Mesenchymal stem cell (in vitro differentiated cells and primary cell): ENCODE measurements around the gene STK40.

Experiments
- DNase-seq: peaks from one replicate; pipeline ENCODE4 v3.0.0-alpha.2; 2013
- H2AFZ ChIP-seq: one replicate; pipeline ENCODE4 v1.6.1; 2013; ENCODE audit warnings: low read depth, mild to moderate bottlenecking, control low read depth, inconsistent platforms, low read length, moderate library complexity
- H2AK5ac ChIP-seq: 2 replicates; pipeline ENCODE4 v1.6.1; 2013; ENCODE audit warnings: low read length, moderate library complexity, mild to moderate bottlenecking, inconsistent platforms; ENCODE audit not compliant: severe bottlenecking
- H2BK120ac ChIP-seq: one replicate; pipeline ENCODE4 v1.6.1; 2013; ENCODE audit warnings: low read depth, mild to moderate bottlenecking, inconsistent platforms, low read length, moderate library complexity
- H2BK12ac ChIP-seq, 2 experiments: one replicate each; pipeline ENCODE4 v1.6.1; 2013; ENCODE audit warnings: inconsistent platforms in 2 of 2, low read length in 2 of 2, mild to moderate bottlenecking in 2 of 2, moderate library complexity in 2 of 2, control low read depth in 1 of 2
- H2BK15ac ChIP-seq: one replicate; pipeline ENCODE4 v1.6.1; 2013; ENCODE audit warnings: mild to moderate bottlenecking, low read depth, inconsistent platforms; ENCODE audit not compliant: poor library complexity, severe bottlenecking
- H2BK5ac ChIP-seq: 2 replicates; pipeline ENCODE4 v1.6.1; 2013; ENCODE audit warnings: low read depth, mild to moderate bottlenecking, low read length, control low read depth, inconsistent platforms; ENCODE audit not compliant: poor library complexity, severe bottlenecking
- H3K14ac ChIP-seq, 2 experiments: one replicate each; pipeline ENCODE4 v1.6.1; 2013; ENCODE audit warnings: inconsistent platforms in 2 of 2, low read length in 2 of 2, control low read depth in 1 of 2, mild to moderate bottlenecking in 1 of 2, moderate library complexity in 1 of 2
- H3K18ac ChIP-seq, 2 experiments: one replicate each; pipeline ENCODE4 v1.6.1; 2013; ENCODE audit warnings: inconsistent platforms in 2 of 2, low read length in 2 of 2, control low read depth in 1 of 2, low read depth in 1 of 2, mild to moderate bottlenecking in 1 of 2
- H3K23ac ChIP-seq, 2 experiments: one replicate each; pipeline ENCODE4 v1.6.1; 2013; ENCODE audit warnings: inconsistent platforms in 2 of 2, low read length in 2 of 2, mild to moderate bottlenecking in 2 of 2, moderate library complexity in 2 of 2, control low read depth in 1 of 2
- H3K27ac ChIP-seq: 2 replicates; pipeline ENCODE4 v1.5.1; 2013; ENCODE audit warnings: mild to moderate bottlenecking, moderate library complexity, low read length, control low read depth, inconsistent platforms; ENCODE audit not compliant: poor library complexity, severe bottlenecking
- H3K27me3 ChIP-seq, 2 experiments: 2 replicates each; pipeline versions ENCODE4 v1.6.1 to v1.7.0; 2013; ENCODE audit warnings: low read length in 2 of 2, mild to moderate bottlenecking in 2 of 2, moderate library complexity in 2 of 2, control low read depth in 1 of 2, inconsistent platforms in 1 of 2; ENCODE audit not compliant: control insufficient read depth in 1 of 2, insufficient read depth in 1 of 2
- H3K36me3 ChIP-seq, 2 experiments: 2 replicates each; pipeline versions ENCODE4 v1.6.1 to v1.7.0; 2013; ENCODE audit warnings: low read length in 2 of 2, control low read depth in 1 of 2, inconsistent platforms in 1 of 2, low read depth in 1 of 2, mild to moderate bottlenecking in 1 of 2; ENCODE audit not compliant: insufficient read depth in 2 of 2, control insufficient read depth in 1 of 2
- H3K4ac ChIP-seq, 2 experiments: one replicate each; pipeline ENCODE4 v1.6.1; 2013; ENCODE audit warnings: inconsistent platforms in 2 of 2, low read length in 2 of 2, mild to moderate bottlenecking in 2 of 2, moderate library complexity in 2 of 2, control low read depth in 1 of 2, low read depth in 1 of 2
- H3K4me1 ChIP-seq: 2 replicates; pipeline ENCODE4 v1.6.1; 2013; ENCODE audit warnings: low read depth, low read length, control low read depth; ENCODE audit not compliant: control insufficient read depth, insufficient read depth
- H3K4me2 ChIP-seq: 2 replicates; pipeline ENCODE4 v1.6.1; 2013; ENCODE audit warnings: low read length, mild to moderate bottlenecking, inconsistent platforms; ENCODE audit not compliant: poor library complexity, severe bottlenecking
- H3K4me3 ChIP-seq, 2 experiments: 2 replicates each; pipeline versions ENCODE4 v1.5.1 to v1.7.0; 2013; ENCODE audit warnings: low read length in 2 of 2, mild to moderate bottlenecking in 2 of 2, control low read depth in 1 of 2, low read depth in 1 of 2; ENCODE audit not compliant: insufficient read depth in 1 of 2
- H3K79me1 ChIP-seq: replicated peaks from 2 replicates; pipeline ENCODE4 v1.6.1; 2013; ENCODE audit warnings: mild to moderate bottlenecking, control low read depth, low read length, inconsistent platforms; ENCODE audit not compliant: poor library complexity, severe bottlenecking
- H3K9ac ChIP-seq: 2 replicates; pipeline ENCODE4 v1.7.0; 2013; ENCODE audit warnings: mild to moderate bottlenecking, low read length, moderate library complexity
- H3K9me3 ChIP-seq: 2 replicates; pipeline ENCODE4 v1.7.0; 2013; ENCODE audit warnings: mild to moderate bottlenecking, low read length; ENCODE audit not compliant: control insufficient read depth
- H4K8ac ChIP-seq: one replicate; pipeline ENCODE4 v1.6.1; 2013; ENCODE audit warnings: inconsistent platforms, mild to moderate bottlenecking, low read length, moderate library complexity
- H4K91ac ChIP-seq: one replicate; pipeline ENCODE4 v1.6.1; 2013; ENCODE audit warnings: mild to moderate bottlenecking, low read length, inconsistent platforms
- WGBS: methylation state at CpG from one replicate; pipeline ENCODE4 v1.1.7; 2013; ENCODE audit warnings: mixed read lengths; 5-methylcytosine and 5-hydroxymethylcytosine counted together

The STK40 gene

DNA sequence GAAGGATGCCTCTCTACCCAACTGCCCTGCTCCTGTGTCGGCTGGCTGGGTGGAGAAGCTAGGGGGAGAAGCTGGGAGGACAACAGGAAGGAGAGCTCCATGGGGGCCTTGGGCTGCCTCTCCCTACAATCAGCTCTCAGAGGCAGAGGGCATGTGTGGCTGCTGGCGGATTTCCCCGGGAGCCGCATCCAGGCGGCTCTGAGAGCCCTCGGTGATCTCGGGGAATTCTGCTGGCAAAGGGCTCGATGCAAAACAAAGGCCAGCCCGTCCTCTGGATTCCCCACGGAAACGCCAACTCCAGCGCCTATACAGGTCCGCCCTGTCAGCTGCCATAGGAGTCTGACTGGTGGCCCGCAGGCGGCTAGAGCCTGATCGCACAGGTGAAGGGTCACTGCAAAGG is 35.9 kb downstream of the STK40 start:
- Histone ChIP-seq H2AK5ac (peak overlapping the region; percentile 94), H3K9me3 (no peaks in the 10 kb centered on the region), H3K27me3 (no peaks in the 10 kb centered on the region), H3K14ac (no peak overlapping the region), H4K91ac (peak overlapping the region; percentile 99), H2BK120ac (peak overlapping the region; percentile 89), H2BK15ac (peak overlapping the region; percentile 83), H3K79me1 (peaks cover 29% of the 10 kb centered on the region), H3K4ac (peak overlapping the region; percentile 70 to 94), H3K4me3 (no peak overlapping the region), H2BK5ac (peak overlapping the region; percentile 48), H4K8ac (peak overlapping the region; percentile 62), H3K18ac (peak overlapping the region; percentile 85 to 98), H3K4me2 (no peak overlapping the region), H3K9ac (peak overlapping the region; percentile 80), H2BK12ac (peak overlapping the region; percentile 94 to 98), H3K36me3 (peaks cover 61 to 76% of the 10 kb centered on the region in 2 experiments), H2AFZ (no peak overlapping the region), H3K27ac (peak overlapping the region; percentile 96), H3K23ac (no peak overlapping the region), H3K4me1 (peaks cover 52% of the 10 kb centered on the region)
- DNase-seq = peak; percentile 18
- WGBS = 89% methylated on average over 16 of the region's 16 CpGs

GRCh38 chr1:36349241-36349671 is 36.5 kb downstream of the STK40 start:
- H2BK15ac ChIP-seq = no peak overlapping the region
- no peak overlapping the region for H4K8ac ChIP-seq
- peak; percentile 70 for DNase-seq
- WGBS = 54% methylated on average over 7 of the region's 7 CpGs
- H2BK12ac ChIP-seq = peak overlapping the region in 1 of 2 experiments; percentile 6
- H3K9me3 ChIP-seq = no peaks in the 10 kb centered on the region
- H4K91ac ChIP-seq = no peak overlapping the region
- no peak overlapping the region for H3K23ac ChIP-seq
- peak overlapping the region; percentile 70 for H2AK5ac ChIP-seq
- H3K4ac ChIP-seq = peak overlapping the region in 1 of 2 experiments; percentile 94
- H3K4me2 ChIP-seq = no peak overlapping the region
- no peak overlapping the region for H2BK120ac ChIP-seq
- H3K18ac ChIP-seq = peak overlapping the region; percentile 61 to 85
- peaks cover 30% of the 10 kb centered on the region for H3K79me1 ChIP-seq
- H3K9ac ChIP-seq = peak overlapping the region; percentile 80
- peak overlapping the region; percentile 96 for H3K27ac ChIP-seq
- peak overlapping the region in 1 of 2 experiments; percentile 68 for H3K14ac ChIP-seq
- H3K36me3 ChIP-seq = peaks cover 61 to 76% of the 10 kb centered on the region in 2 experiments
- no peaks in the 10 kb centered on the region for H3K27me3 ChIP-seq
- H3K4me3 ChIP-seq = no peak overlapping the region
- H3K4me1 ChIP-seq = peaks cover 53% of the 10 kb centered on the region
- no peak overlapping the region for H2BK5ac ChIP-seq
- no peak overlapping the region for H2AFZ ChIP-seq

GRCh38 chr1:36346741-36347370 is 38.9 kb downstream of the STK40 start:
- 91% methylated on average over 8 of the region's 8 CpGs for WGBS
- no peak overlapping the region for H3K27ac ChIP-seq
- no peak overlapping the region for H2BK120ac ChIP-seq
- H3K27me3 ChIP-seq = no peaks in the 10 kb centered on the region
- H3K18ac ChIP-seq = no peak overlapping the region
- no peak overlapping the region for H3K14ac ChIP-seq
- H2AFZ ChIP-seq = no peak overlapping the region
- peaks cover 34% of the 10 kb centered on the region for H3K79me1 ChIP-seq
- H4K8ac ChIP-seq = no peak overlapping the region
- H3K4me1 ChIP-seq = peaks cover 47% of the 10 kb centered on the region
- H3K23ac ChIP-seq = no peak overlapping the region
- H3K36me3 ChIP-seq = peaks cover 65 to 71% of the 10 kb centered on the region in 2 experiments
- no peak overlapping the region for H3K9ac ChIP-seq
- no peak overlapping the region for H2BK15ac ChIP-seq
- H3K4me3 ChIP-seq = no peak overlapping the region
- peak overlapping the region; percentile 22 for H4K91ac ChIP-seq
- no peak overlapping the region for H2BK5ac ChIP-seq
- no peak overlapping the region for H2AK5ac ChIP-seq
- H3K4ac ChIP-seq = no peak overlapping the region
- no peak for DNase-seq
- H3K4me2 ChIP-seq = no peak overlapping the region
- no peaks in the 10 kb centered on the region for H3K9me3 ChIP-seq
- H2BK12ac ChIP-seq = no peak overlapping the region

GRCh38 chr1:36345353-36345752 is 40.4 kb downstream of the STK40 start:
- H3K27ac ChIP-seq = no peak overlapping the region
- no peak overlapping the region for H3K14ac ChIP-seq
- H4K91ac ChIP-seq = no peak overlapping the region
- no peak overlapping the region for H3K4ac ChIP-seq
- peaks cover 34% of the 10 kb centered on the region for H3K79me1 ChIP-seq
- no peak overlapping the region for H3K23ac ChIP-seq
- H2AK5ac ChIP-seq = no peak overlapping the region
- H4K8ac ChIP-seq = no peak overlapping the region
- no peak overlapping the region for H3K4me2 ChIP-seq
- peaks cover 34% of the 10 kb centered on the region for H3K4me1 ChIP-seq
- WGBS = 95% methylated on average over 7 of the region's 7 CpGs
- no peaks in the 10 kb centered on the region for H3K27me3 ChIP-seq
- no peak overlapping the region for H3K4me3 ChIP-seq
- H3K9ac ChIP-seq = no peak overlapping the region
- H3K9me3 ChIP-seq = no peaks in the 10 kb centered on the region
- no peak overlapping the region for H2BK15ac ChIP-seq
- H2AFZ ChIP-seq = no peak overlapping the region
- H3K18ac ChIP-seq = no peak overlapping the region
- no peak overlapping the region for H2BK12ac ChIP-seq
- DNase-seq = no peak
- H3K36me3 ChIP-seq = peaks cover 80 to 83% of the 10 kb centered on the region in 2 experiments
- H2BK120ac ChIP-seq = no peak overlapping the region
- H2BK5ac ChIP-seq = no peak overlapping the region
